OCI-LY7 (cell line): ENCODE results near the gene SETBP1. TPM values are rescaled to one million over a fixed set of nuclear protein-coding genes. Genes with fewer than 3 reads are reported as not detected.

Experiments used
- BruUV-seq: library from RNA; stranded (reverse); fragments of 400-500 nt; replicated peaks from 2 replicates; lab custom pipeline; 2021; lab: Mats Ljungman, UMichigan
- CTCF ChIA-PET: fragments of 300-600 bp; sonication (Branson Sonifier 250); formaldehyde crosslinking; loops from one replicate; lab custom pipeline; 2022; ENCODE audit warnings: antibody characterized with exemption; ENCODE audit not compliant: unreplicated experiment; lab: Charles Lee
- POLR2A ChIA-PET: fragments of 300-600 bp; sonication (Branson Sonifier 250); formaldehyde crosslinking; loops from one replicate; lab custom pipeline; 2022; ENCODE audit warnings: antibody characterized with exemption; lab: Charles Lee
- DNase-seq: peaks from one replicate; pipeline ENCODE4 v3.0.0-alpha.2; 2015; ENCODE audit warnings: low spot score
- H2AFZ ChIP-seq: fragments of 200-600 bp; sonication (generic), shearing (Covaris generic); 2 replicates; pipeline ENCODE4 v1.6.1; 2014; ENCODE audit warnings: mild to moderate bottlenecking, antibody characterized with exemption, low read length, moderate library complexity
- H3K27ac ChIP-seq: fragments of 200-600 bp; sonication (generic); 2 replicates; pipeline ENCODE4 v1.5.1; 2014; ENCODE audit warnings: mixed run types, low read depth, mild to moderate bottlenecking, moderate library complexity, low read length, inconsistent platforms; ENCODE audit not compliant: poor library complexity, severe bottlenecking
- H3K36me3 ChIP-seq: fragments of 200-600 bp; sonication (generic); 2 replicates; pipeline ENCODE4 v1.6.1; 2014; ENCODE audit warnings: mild to moderate bottlenecking, antibody characterized with exemption, low read length, moderate library complexity, mixed read lengths; ENCODE audit not compliant: insufficient read depth
- H3K4me1 ChIP-seq: fragments of 200-600 bp; sonication (generic); 2 replicates; pipeline ENCODE4 v1.5.1; 2014; ENCODE audit warnings: mild to moderate bottlenecking, low read length; ENCODE audit not compliant: insufficient read depth, poor library complexity, severe bottlenecking
- H3K4me2 ChIP-seq: fragments of 200-600 bp; sonication (generic); 2 replicates; pipeline ENCODE4 v1.6.1; 2014; ENCODE audit warnings: mild to moderate bottlenecking, low read length
- H3K4me3 ChIP-seq: fragments of 200-600 bp; sonication (generic); 2 replicates; pipeline ENCODE4 v1.5.1; 2014; ENCODE audit warnings: mild to moderate bottlenecking, low read depth, low read length; ENCODE audit not compliant: poor library complexity, severe bottlenecking
- H3K79me2 ChIP-seq: fragments of 200-600 bp; sonication (generic); 2 replicates; pipeline ENCODE4 v1.6.1; 2016; ENCODE audit warnings: low read depth, mild to moderate bottlenecking, low read length, moderate library complexity, mixed read lengths; ENCODE audit not compliant: insufficient read depth
- H3K9me2 ChIP-seq: fragments of 200-600 bp; sonication (generic); 2 replicates; pipeline ENCODE4 v1.6.1; 2016; ENCODE audit warnings: mild to moderate bottlenecking, low read length, mixed read lengths; ENCODE audit not compliant: insufficient read depth
- H3K9me3 ChIP-seq: fragments of 200-600 bp; sonication (generic); 2 replicates; pipeline ENCODE4 v1.6.1; 2014; ENCODE audit warnings: mild to moderate bottlenecking, mixed run types, low read length, mixed read lengths
- H4K20me1 ChIP-seq: fragments of 200-600 bp; sonication (generic); 2 replicates; pipeline ENCODE4 v1.6.1; 2014; ENCODE audit warnings: mild to moderate bottlenecking, antibody characterized with exemption, low read length, moderate library complexity, mixed read lengths; ENCODE audit not compliant: insufficient read depth
- EZH2phosphoT487 ChIP-seq: fragments of 200-600 bp; sonication (generic); IDR thresholded peaks from 2 replicates; pipeline ENCODE4 v1.6.1; 2018; ENCODE audit warnings: low read depth, borderline replicate concordance, mild to moderate bottlenecking, mixed run types, antibody characterized with exemption, low read length, moderate library complexity, mixed read lengths
- intact Hi-C: fragments of 100-400 bp; cut with micrococcal nuclease; formaldehyde crosslinking; loops from one replicate; pipeline ENCODE4 v1.10.0; 2022; ENCODE audit not compliant: unreplicated experiment
- total RNA-seq, 2 experiments: library from RNA; depleted of rRNA in 1 of 2; stranded (reverse); fragments of >200 nt in 1 of 2; shearing (Covaris generic) in 1 of 2; gene quantifications; 2 replicates each; pipeline ENCODE4 v1.2.3, GENCODE V29; 2014 to 2022
- TF ChIP-seq, protein P1 (sequence below): fragments of 200-600 bp; sonication (generic); conservative IDR thresholded peaks from 2 replicates; pipeline ENCODE4 v1.5.1; 2014; ENCODE audit warnings: mild to moderate bottlenecking, antibody characterized with exemption, low read length, moderate library complexity, mixed read lengths

Gene SETBP1
- total RNA-seq, 2 experiments from 2014 or later, result 2.6 to 9.1 TPM

- DNase-seq, result no peak
- no TSS peak for BruUV-seq
- H3K36me3 ChIP-seq, result no peaks in the 10 kb centered on the region
- H2AFZ ChIP-seq, result no peak overlapping the region
- no peaks in the 10 kb centered on the region for H3K79me2 ChIP-seq
- H3K4me2 ChIP-seq, result no peak overlapping the region
- no peak overlapping the region for H3K4me3 ChIP-seq
- no peak overlapping the region for H3K27ac ChIP-seq
- ChIA-PET CTCF (no interaction called here), POLR2A (no interaction called here)
- no peak for TF ChIP-seq EZH2phosphoT487
- TF ChIP-seq, protein P1, sequence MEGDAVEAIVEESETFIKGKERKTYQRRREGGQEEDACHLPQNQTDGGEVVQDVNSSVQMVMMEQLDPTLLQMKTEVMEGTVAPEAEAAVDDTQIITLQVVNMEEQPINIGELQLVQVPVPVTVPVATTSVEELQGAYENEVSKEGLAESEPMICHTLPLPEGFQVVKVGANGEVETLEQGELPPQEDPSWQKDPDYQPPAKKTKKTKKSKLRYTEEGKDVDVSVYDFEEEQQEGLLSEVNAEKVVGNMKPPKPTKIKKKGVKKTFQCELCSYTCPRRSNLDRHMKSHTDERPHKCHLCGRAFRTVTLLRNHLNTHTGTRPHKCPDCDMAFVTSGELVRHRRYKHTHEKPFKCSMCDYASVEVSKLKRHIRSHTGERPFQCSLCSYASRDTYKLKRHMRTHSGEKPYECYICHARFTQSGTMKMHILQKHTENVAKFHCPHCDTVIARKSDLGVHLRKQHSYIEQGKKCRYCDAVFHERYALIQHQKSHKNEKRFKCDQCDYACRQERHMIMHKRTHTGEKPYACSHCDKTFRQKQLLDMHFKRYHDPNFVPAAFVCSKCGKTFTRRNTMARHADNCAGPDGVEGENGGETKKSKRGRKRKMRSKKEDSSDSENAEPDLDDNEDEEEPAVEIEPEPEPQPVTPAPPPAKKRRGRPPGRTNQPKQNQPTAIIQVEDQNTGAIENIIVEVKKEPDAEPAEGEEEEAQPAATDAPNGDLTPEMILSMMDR, result no peak
- H3K9me3 ChIP-seq, result no peaks in the 10 kb centered on the region
- intact Hi-C loops, result no loop called here
- no peaks in the 10 kb centered on the region for H4K20me1 ChIP-seq
- no peaks in the 10 kb centered on the region for H3K9me2 ChIP-seq
- no peaks in the 10 kb centered on the region for H3K4me1 ChIP-seq
These were observed 280.8 kb downstream of the SETBP1 start for GRCh38 chr18:44961288-44961995.

GRCh38 chr18:44967599-44967998 is 286.9 kb downstream of the SETBP1 start:
- ChIA-PET POLR2A (interaction anchor here (1.1 kb wide), 1 partner anchor 8 kb away, joined by 4 read pairs; no protein-coding TSS in a partner anchor), CTCF (no interaction called here)
- H3K4me1 ChIP-seq, result no peaks in the 10 kb centered on the region
- no peaks in the 10 kb centered on the region for H4K20me1 ChIP-seq
- intact Hi-C loops, result no loop called here
- H3K4me3 ChIP-seq, result no peak overlapping the region
- H3K4me2 ChIP-seq, result no peak overlapping the region
- no peaks in the 10 kb centered on the region for H3K9me2 ChIP-seq
- TF ChIP-seq, protein P1, result no peak
- TF ChIP-seq EZH2phosphoT487, result no peak
- no TSS peak for BruUV-seq
- no peaks in the 10 kb centered on the region for H3K79me2 ChIP-seq
- no peaks in the 10 kb centered on the region for H3K9me3 ChIP-seq
- H3K36me3 ChIP-seq, result no peaks in the 10 kb centered on the region
- H3K27ac ChIP-seq, result no peak overlapping the region
- no peak overlapping the region for H2AFZ ChIP-seq
- DNase-seq, result no peak

GRCh38 chr18:44968336-44968735 is 287.6 kb downstream of the SETBP1 start:
- H3K4me3 ChIP-seq, result no peak overlapping the region
- no TSS peak for BruUV-seq
- no peaks in the 10 kb centered on the region for H3K9me2 ChIP-seq
- DNase-seq, result no peak
- ChIA-PET CTCF (no interaction called here), POLR2A (no interaction called here)
- no peak overlapping the region for H3K4me2 ChIP-seq
- H3K79me2 ChIP-seq, result no peaks in the 10 kb centered on the region
- H4K20me1 ChIP-seq, result no peaks in the 10 kb centered on the region
- H2AFZ ChIP-seq, result no peak overlapping the region
- TF ChIP-seq EZH2phosphoT487, result no peak
- TF ChIP-seq, protein P1, result no peak
- H3K9me3 ChIP-seq, result no peaks in the 10 kb centered on the region
- intact Hi-C loops, result no loop called here
- H3K4me1 ChIP-seq, result no peaks in the 10 kb centered on the region
- no peaks in the 10 kb centered on the region for H3K36me3 ChIP-seq
- no peak overlapping the region for H3K27ac ChIP-seq
